ENCODE measurements around the gene NEU2.

GRCh38 chr2:233036162-233036838 lies 3.8 kb downstream of the NEU2 start:
- TF ChIP-seq RAD21 (IDR thresholded peaks at IDR 0.05; ENCODE audit: low read depth) (no peak), CREB1 (IDR thresholded peaks at IDR 0.05; ENCODE audit: low read depth) (no peak), REST (IDR thresholded peaks at IDR 0.05; ENCODE audit: low read depth) (no peak), EP300 (IDR thresholded peaks at IDR 0.05; ENCODE audit: borderline replicate concordance) (no peak), FOXM1 (IDR thresholded peaks at IDR 0.05; ENCODE audit: borderline replicate concordance, low read depth) (no peak), EGR1 (IDR thresholded peaks at IDR 0.05) (no peak), TAF1 (IDR thresholded peaks at IDR 0.05; ENCODE audit: low read depth) (no peak), YY1 (IDR thresholded peaks at IDR 0.05; ENCODE audit: low read depth) (no peak), TCF12 (IDR thresholded peaks at IDR 0.05; ENCODE audit: low read depth) (no peak), USF1 (IDR thresholded peaks at IDR 0.05) (no peak)
